HepG2 (cell line): ENCODE measurements around the gene GPSM1. TPM values are rescaled to one million over a fixed set of nuclear protein-coding genes. Genes with fewer than 3 reads are reported as not detected.
A peak's percentile ranks its signal among the peaks of the same experiment; 100 is the strongest.

Source experiments
- ATF4 ChIP-seq, 2 experiments: fragments of 450-650 bp in 1 of 2; sonication (generic) in 1 of 2; formaldehyde crosslinking; IDR thresholded peaks; 2 replicates each; pipeline versions ENCODE4 v1.5.0 to v1.8.0; 2020 to 2022; ENCODE audit warnings: mild to moderate bottlenecking in 1 of 2, missing genetic modification reagents in 1 of 2
- CSRNP1 ChIP-seq: sonication (generic); formaldehyde crosslinking; IDR thresholded peaks from 2 replicates; pipeline ENCODE4 v1.8.1; 2023; ENCODE audit warnings: mild to moderate bottlenecking, missing genetic modification reagents
- NFE2L1 ChIP-seq: sonication (generic); formaldehyde crosslinking; IDR thresholded peaks from 2 replicates; pipeline ENCODE4 v1.4.0; 2020; ENCODE audit warnings: missing genetic modification reagents, mild to moderate bottlenecking, borderline replicate concordance
- NFYB ChIP-seq: sonication (generic); formaldehyde crosslinking; IDR thresholded peaks from 2 replicates; pipeline ENCODE4 v1.4.0; 2020; ENCODE audit warnings: missing genetic modification reagents
- NR2F6 ChIP-seq, 2 experiments: IDR thresholded peaks; 2 replicates each; pipeline ENCODE4 v1.6.1; 2016; ENCODE audit warnings: antibody characterized with exemption in 1 of 2, mild to moderate bottlenecking in 1 of 2
- PAXIP1 ChIP-seq: sonication (generic); formaldehyde crosslinking; conservative IDR thresholded peaks from 2 replicates; pipeline ENCODE4 v1.4.0; 2020; ENCODE audit warnings: mild to moderate bottlenecking, missing genetic modification reagents, moderate library complexity
- TBP ChIP-seq: sonication (generic); formaldehyde crosslinking; IDR thresholded peaks from 2 replicates; pipeline ENCODE4 v1.5.0; 2020; ENCODE audit warnings: missing genetic modification reagents
- TOPORS ChIP-seq: sonication (generic); formaldehyde crosslinking; IDR thresholded peaks from 2 replicates; pipeline ENCODE4 v1.8.0; 2023; ENCODE audit warnings: mild to moderate bottlenecking, missing genetic modification reagents
- U2AF2 ChIP-seq: fragments of 200-400 bp; formaldehyde crosslinking; IDR thresholded peaks from 2 replicates; pipeline ENCODE4 v1.6.1; 2017; ENCODE audit warnings: low read depth, mild to moderate bottlenecking, low read length
- ZNF281 ChIP-seq: sonication (generic); formaldehyde crosslinking; IDR thresholded peaks from 2 replicates; pipeline ENCODE4 v1.4.0; 2020; ENCODE audit warnings: missing genetic modification reagents, borderline replicate concordance
- ZNF503 ChIP-seq: sonication (generic); formaldehyde crosslinking; IDR thresholded peaks from 2 replicates; pipeline ENCODE4 v1.4.0; 2020; ENCODE audit warnings: missing genetic modification reagents
- ZSCAN29 ChIP-seq: sonication (generic); formaldehyde crosslinking; conservative IDR thresholded peaks from 2 replicates; pipeline ENCODE4 v1.4.0; 2020; ENCODE audit warnings: mild to moderate bottlenecking, missing genetic modification reagents
- ZSCAN5A ChIP-seq: sonication (generic); formaldehyde crosslinking; IDR thresholded peaks from 2 replicates; pipeline ENCODE4 v1.8.0; 2022; ENCODE audit warnings: mild to moderate bottlenecking, missing genetic modification reagents, borderline replicate concordance
- polyA plus RNA-seq, 8 experiments: library from polyadenylated mRNA; depleted of rRNA in 3 of 8; stranded (reverse) in 7 of 8; unstranded in 1 of 8; fragments of >200 nt; fragmentation: Illumina TruSeq in 4 of 8; extraction: Trizol in 4 of 8; gene quantifications; 2 replicates each; pipeline versions ENCODE4 v1.2.1 to v1.2.3, GENCODE V29; 2011 to 2016; ENCODE audit warnings: low read depth in 4 of 8, missing spikeins in 1 of 8, mixed read lengths in 1 of 8; ENCODE audit not compliant: insufficient read depth in 1 of 8
- total RNA-seq, 5 experiments: library from RNA; depleted of rRNA; stranded (reverse); fragments of >200 nt; fragmentation: Illumina TruSeq; extraction: Trizol; gene quantifications; 2 replicates each; pipeline ENCODE4 v1.2.3, GENCODE V29; 2016; ENCODE audit warnings: low read depth in 1 of 5

GPSM1 gene
- total and polyA plus RNA-seq, 2 of the 13 experiments (the other 11 are each of a cell fraction or from before 2014, with no cell fraction given): 1.0 to 2.4 TPM

GRCh38 chr9:136355616-136356557, 28.5 kb downstream of the GPSM1 start (continued):
- TF ChIP-seq ZNF503 (CRISPR knock-in tag): no peak
- no peak for TF ChIP-seq NFYB
- peak; percentile 34; the same call in 1 of the 2 replicates for TF ChIP-seq CSRNP1 (CRISPR knock-in tag)
- TF ChIP-seq NR2F6 (IDR thresholded peaks at IDR 0.05): peak; percentile 45; the same call in 1 of the 2 replicates
- peak; percentile 32; the same call in 1 of the 2 replicates for TF ChIP-seq NR2F6 (CRISPR knock-in tag; IDR thresholded peaks at IDR 0.05)
- no peak for TF ChIP-seq ZNF281 (CRISPR knock-in tag)
- peak; percentile 77 for TF ChIP-seq TOPORS (CRISPR knock-in tag)
- no peak for TF ChIP-seq NFE2L1 (CRISPR knock-in tag)
- TF ChIP-seq ATF4 (CRISPR knock-in tag; IDR thresholded peaks at IDR 0.05): no peak
- TF ChIP-seq TBP (CRISPR knock-in tag): no peak
- TF ChIP-seq ZSCAN29 (CRISPR knock-in tag): no peak
- no peak for TF ChIP-seq U2AF2
- no peak; the same call in 1 of the 2 replicates for TF ChIP-seq PAXIP1 (CRISPR knock-in tag)
- TF ChIP-seq ZSCAN5A (CRISPR knock-in tag): no peak
